K562 (cell line): ENCODE results near the gene TBCC. TPM values are rescaled to one million over a fixed set of nuclear protein-coding genes. Genes with fewer than 3 reads are reported as not detected.

Source experiments
- C11orf30 ChIP-seq: fragments of 450-650 bp; IDR thresholded peaks from 2 replicates; pipeline ENCODE4 v1.6.1; 2016; ENCODE audit warnings: low read depth, mild to moderate bottlenecking
- ELK1 ChIP-seq: sonication (generic); formaldehyde crosslinking; IDR thresholded peaks from 2 replicates; pipeline ENCODE4 v1.8.1; 2022; ENCODE audit warnings: missing genetic modification reagents
- JUND ChIP-seq, 2 experiments: IDR thresholded peaks; 2 replicates in 1 of 2; 3 replicates in 1 of 2; pipeline ENCODE4 v1.6.1; 2011; ENCODE audit warnings: borderline replicate concordance in 2 of 2, low read depth in 2 of 2, low read length in 2 of 2, improper control_type of control experiment in 1 of 2, missing biosample characterization in 1 of 2, missing genetic modification characterization in 1 of 2, missing genetic modification reagents in 1 of 2
- MCM7 ChIP-seq, 2 experiments: fragments of 450-650 bp; IDR thresholded peaks; 2 replicates each; pipeline ENCODE4 v1.6.1; 2016 to 2018
- NFYB ChIP-seq: IDR thresholded peaks from 2 replicates; pipeline ENCODE4 v1.6.1; 2011; ENCODE audit warnings: mild to moderate bottlenecking, moderate library complexity; ENCODE audit not compliant: insufficient read length; ENCODE audit errors: extremely low read depth
- NR2C1 ChIP-seq, 2 experiments: fragments of 450-650 bp; IDR thresholded peaks; 2 replicates each; pipeline ENCODE4 v1.6.1; 2017; ENCODE audit warnings: mild to moderate bottlenecking in 2 of 2, antibody characterized with exemption in 1 of 2, inconsistent platforms in 1 of 2, missing compliant biosample characterization in 1 of 2, missing genetic modification characterization in 1 of 2
- NRF1 ChIP-seq, 2 experiments: fragments of 450-650 bp; IDR thresholded peaks in 1 of 2; conservative IDR thresholded peaks in 1 of 2; 2 replicates each; pipeline ENCODE4 v1.6.1; 2014; ENCODE audit warnings: mild to moderate bottlenecking in 2 of 2
- PKNOX1 ChIP-seq: fragments of 450-650 bp; IDR thresholded peaks from 2 replicates; pipeline ENCODE4 v1.6.1; 2016
- PYGO2 ChIP-seq: fragments of 450-650 bp; IDR thresholded peaks from 2 replicates; pipeline ENCODE4 v1.6.1; 2016; ENCODE audit warnings: mild to moderate bottlenecking, missing genetic modification characterization, moderate library complexity, missing compliant biosample characterization
- RAD51 ChIP-seq: fragments of 450-650 bp; IDR thresholded peaks from 2 replicates; pipeline ENCODE4 v1.7.1; 2016; ENCODE audit warnings: low read depth, mild to moderate bottlenecking, borderline replicate concordance
- RBM15 ChIP-seq: fragments of 200-400 bp; formaldehyde crosslinking; IDR thresholded peaks from 2 replicates; pipeline ENCODE4 v1.6.1; 2018; ENCODE audit warnings: mild to moderate bottlenecking, low read length, moderate library complexity; ENCODE audit not compliant: insufficient read depth
- RFX7 ChIP-seq: fragments of 250-450 bp; sonication (Bioruptor Pico); IDR thresholded peaks from 2 replicates; pipeline ENCODE4 v1.5.1; 2021; ENCODE audit warnings: mild to moderate bottlenecking
- RUNX1 ChIP-seq: sonication (generic); IDR thresholded peaks from 2 replicates; pipeline ENCODE4 v1.6.1; 2016; ENCODE audit warnings: antibody characterized with exemption, low read depth
- TFAP4 ChIP-seq: sonication (generic); formaldehyde crosslinking; IDR thresholded peaks from 2 replicates; pipeline ENCODE4 v1.8.0; 2022; ENCODE audit warnings: missing genetic modification reagents, mild to moderate bottlenecking, moderate library complexity, borderline replicate concordance
- ZZZ3 ChIP-seq: fragments of 450-650 bp; IDR thresholded peaks from 2 replicates; pipeline ENCODE4 v1.6.1; 2016; ENCODE audit warnings: antibody characterized with exemption, mild to moderate bottlenecking, moderate library complexity
- polyA plus RNA-seq, 8 experiments: library from polyadenylated mRNA; depleted of rRNA in 4 of 8; stranded (reverse) in 5 of 8; unstranded in 3 of 8; fragments of >200 nt; fragmentation: Nextera tagmentation in 2 of 8; fragmentation: Illumina TruSeq in 1 of 8; extraction: Ambion mirVana in 2 of 8; extraction: Trizol in 1 of 8; gene quantifications; 2 replicates each; pipeline versions ENCODE4 v1.2.1 to v1.2.3, GENCODE V29; 2011 to 2014; ENCODE audit warnings: inconsistent platforms in 1 of 8, missing spikeins in 1 of 8
- total RNA-seq, 7 experiments: library from RNA; depleted of rRNA in 6 of 7; stranded (reverse); fragments of >200 nt in 6 of 7; fragmentation: Illumina TruSeq in 2 of 7; extraction: Trizol in 2 of 7; gene quantifications; 2 replicates each; pipeline versions ENCODE4 v1.2.1 to v1.2.3, GENCODE V29; 2011 to 2021; ENCODE audit warnings: low replicate concordance in 1 of 7
- TF ChIP-seq, protein P1 (sequence below), 3 experiments: IDR thresholded peaks in 2 of 3; conservative IDR thresholded peaks in 1 of 3; 2 replicates each; pipeline ENCODE4 v1.5.1; 2011 to 2012; ENCODE audit warnings: low read length in 3 of 3, mild to moderate bottlenecking in 3 of 3, control low read depth in 2 of 3, improper control_type of control experiment in 1 of 3, inconsistent platforms in 1 of 3, low read depth in 1 of 3, mixed read lengths in 1 of 3, moderate library complexity in 1 of 3; ENCODE audit not compliant: insufficient read depth in 2 of 3

TBCC gene
- total and polyA plus RNA-seq, 9 of the 15 experiments (the other 6 are each of a cell fraction or from before 2014, with no cell fraction given) = 2.8 to 34.1 (median 23.3) TPM

DNA sequence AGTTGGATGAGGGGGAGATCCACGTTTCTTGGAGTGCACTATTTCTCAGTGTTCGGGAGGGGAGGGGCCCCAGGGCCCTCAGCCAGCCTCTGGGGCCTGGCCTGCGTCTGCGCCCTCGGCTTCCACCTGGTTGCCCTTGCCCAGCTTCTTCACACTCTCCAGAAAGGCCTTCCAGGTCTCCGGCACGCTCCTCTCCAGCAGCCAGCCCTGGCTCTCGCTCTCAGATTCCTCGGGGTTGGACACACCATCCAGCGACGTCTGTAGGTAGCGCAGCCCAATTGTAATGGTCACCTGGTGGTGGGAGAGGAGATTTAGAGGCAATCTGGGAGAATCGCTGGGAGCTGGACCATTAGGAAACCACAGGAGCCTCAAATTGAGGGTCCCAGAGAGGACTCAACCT, 47.7 kb downstream of the TBCC start (continued):
- TF ChIP-seq RFX7 (no peak), JUND (IDR thresholded peaks at IDR 0.05; ENCODE audit: borderline replicate concordance, low read depth, low read length) (no peak), JUND (tag; IDR thresholded peaks at IDR 0.05; ENCODE audit: borderline replicate concordance, low read depth, low read length) (no peak), C11orf30 (no peak), NFYB (no peak), PKNOX1 (no peak), ZZZ3 (no peak), RUNX1 (no peak), PYGO2 (no peak), TFAP4 (0 out of 2 replicates have a peak, but pooled peaks have one; percentile 14), RAD51 (no peak), MCM7 (IDR thresholded peaks at IDR 0.05) (no peak), NR2C1 (IDR thresholded peaks at IDR 0.05) (no peak), NR2C1 (tag; IDR thresholded peaks at IDR 0.05) (no peak), NRF1 (conservative IDR thresholded peaks at IDR 0.05 in 1 of 2, IDR thresholded peaks at IDR 0.05 in 1 of 2) (peak; percentile 39 to 50; a peak in 3 of 4 replicates), RBM15 (no peak), ELK1 (CRISPR knock-in tag) (no peak)
- TF ChIP-seq, protein P1, sequence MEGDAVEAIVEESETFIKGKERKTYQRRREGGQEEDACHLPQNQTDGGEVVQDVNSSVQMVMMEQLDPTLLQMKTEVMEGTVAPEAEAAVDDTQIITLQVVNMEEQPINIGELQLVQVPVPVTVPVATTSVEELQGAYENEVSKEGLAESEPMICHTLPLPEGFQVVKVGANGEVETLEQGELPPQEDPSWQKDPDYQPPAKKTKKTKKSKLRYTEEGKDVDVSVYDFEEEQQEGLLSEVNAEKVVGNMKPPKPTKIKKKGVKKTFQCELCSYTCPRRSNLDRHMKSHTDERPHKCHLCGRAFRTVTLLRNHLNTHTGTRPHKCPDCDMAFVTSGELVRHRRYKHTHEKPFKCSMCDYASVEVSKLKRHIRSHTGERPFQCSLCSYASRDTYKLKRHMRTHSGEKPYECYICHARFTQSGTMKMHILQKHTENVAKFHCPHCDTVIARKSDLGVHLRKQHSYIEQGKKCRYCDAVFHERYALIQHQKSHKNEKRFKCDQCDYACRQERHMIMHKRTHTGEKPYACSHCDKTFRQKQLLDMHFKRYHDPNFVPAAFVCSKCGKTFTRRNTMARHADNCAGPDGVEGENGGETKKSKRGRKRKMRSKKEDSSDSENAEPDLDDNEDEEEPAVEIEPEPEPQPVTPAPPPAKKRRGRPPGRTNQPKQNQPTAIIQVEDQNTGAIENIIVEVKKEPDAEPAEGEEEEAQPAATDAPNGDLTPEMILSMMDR (IDR thresholded peaks at IDR 0.05 in 2 of 3, conservative IDR thresholded peaks at IDR 0.05 in 1 of 3; ENCODE audit: insufficient read depth in 2 of 3, low read depth in 1 of 3, low read length in 3 of 3) = peak; percentile 25 to 76 (median 27); a peak in 4 of 6 replicates
